Mesodermal cell (in vitro differentiated cells): Measurements from ENCODE around the gene PCSK5.

Experiments
- H3K27ac ChIP-seq: 2 replicates; pipeline ENCODE4 v1.7.0; 2013; ENCODE audit warnings: mild to moderate bottlenecking, low read depth, low read length, moderate library complexity; ENCODE audit not compliant: severe bottlenecking
- H3K36me3 ChIP-seq: 2 replicates; pipeline ENCODE4 v1.7.1; 2013; ENCODE audit warnings: mild to moderate bottlenecking, low read length, moderate library complexity; ENCODE audit not compliant: control insufficient read depth, insufficient read depth
- H3K4me1 ChIP-seq: one replicate; pipeline ENCODE4 v1.7.1; 2013; ENCODE audit warnings: mild to moderate bottlenecking, low read length; ENCODE audit not compliant: insufficient read depth, control insufficient read depth, poor library complexity, severe bottlenecking
- H3K4me3 ChIP-seq: 2 replicates; pipeline ENCODE4 v1.7.0; 2013; ENCODE audit warnings: low read length, control low read depth, mild to moderate bottlenecking; ENCODE audit not compliant: insufficient read depth, poor library complexity, severe bottlenecking; ENCODE audit errors: extremely low read depth
- H3K9me3 ChIP-seq: 2 replicates; pipeline ENCODE4 v1.7.1; 2013; ENCODE audit warnings: mild to moderate bottlenecking, low read length, moderate library complexity; ENCODE audit not compliant: control insufficient read depth
- WGBS, 2 experiments: methylation state at CpG; one replicate each; pipeline ENCODE4 v1.1.5; 2013; ENCODE audit warnings: missing lambda C conversion rate in 2 of 2; ENCODE audit not compliant: insufficient coverage in 2 of 2; 5-methylcytosine and 5-hydroxymethylcytosine counted together

PCSK5 gene

DNA sequence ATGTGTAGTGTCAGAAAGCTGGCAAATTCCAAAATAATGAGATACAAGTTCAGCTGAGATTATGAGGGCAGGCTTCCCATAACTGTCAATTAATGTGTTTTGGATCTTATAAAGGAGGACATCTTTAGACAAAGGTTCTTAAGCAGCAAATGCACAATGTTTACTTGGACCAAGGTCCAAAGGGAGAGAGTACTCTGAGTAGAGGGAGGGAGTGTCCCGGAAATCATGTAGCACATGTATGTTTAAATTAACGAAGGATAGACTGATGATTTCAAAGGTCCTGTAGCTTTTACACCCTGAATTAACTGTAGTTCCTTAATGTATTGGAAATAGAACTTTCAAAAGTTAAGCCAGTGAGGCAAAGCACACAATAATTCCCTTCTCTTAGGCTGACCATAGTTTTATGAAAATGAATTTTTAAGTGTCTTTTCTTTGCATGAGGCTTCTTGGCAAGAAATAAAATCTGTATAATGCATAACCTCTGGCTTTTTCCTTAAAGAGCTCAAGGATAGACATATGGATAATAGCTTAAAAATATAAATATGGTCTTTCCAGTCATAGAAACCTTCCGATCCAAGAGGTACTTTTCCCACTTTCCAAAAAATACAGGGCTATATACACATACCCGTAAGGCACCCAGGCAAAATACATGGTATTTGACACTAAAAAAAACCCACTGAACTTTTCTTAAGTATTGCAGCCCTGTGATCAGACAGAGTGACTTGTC lies 93.0 kb downstream of the PCSK5 start:
- Histone ChIP-seq H3K4me3 (no peak overlapping the region), H3K4me1 (peaks cover 8% of the 10 kb centered on the region), H3K27ac (no peak overlapping the region), H3K9me3 (no peaks in the 10 kb centered on the region), H3K36me3 (peaks cover 14% of the 10 kb centered on the region)
- WGBS, 2 experiments = 94 to 100% methylated on average over 3 of the region's 4 CpGs

DNA sequence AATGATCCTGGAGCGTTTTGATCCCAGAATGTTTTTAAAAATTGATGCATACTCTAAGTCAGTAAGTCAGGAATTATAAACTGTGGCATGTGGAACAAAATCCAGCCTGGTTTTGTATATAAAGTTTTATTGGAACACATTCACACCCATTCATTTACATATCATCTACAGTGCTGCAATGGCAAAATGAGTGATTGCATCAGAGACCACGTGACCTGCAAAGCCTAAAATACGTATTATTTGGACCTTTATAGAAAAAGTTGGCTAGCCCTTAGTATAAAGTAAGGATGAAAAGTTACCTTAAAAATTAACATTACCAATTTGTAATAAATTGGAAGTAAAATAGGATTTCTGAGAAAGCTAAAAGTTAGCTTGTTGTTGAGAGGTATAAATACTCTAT lies 95.0 kb downstream of the PCSK5 start:
- Histone ChIP-seq H3K4me1 (peaks cover 8% of the 10 kb centered on the region), H3K4me3 (no peak overlapping the region), H3K27ac (no peak overlapping the region), H3K36me3 (peaks cover 18% of the 10 kb centered on the region), H3K9me3 (no peaks in the 10 kb centered on the region)
- 100% methylated on average over 1 of the region's 3 CpGs; no CpG with 5 or more reads in 1 of the 2 experiments for WGBS, 2 experiments

DNA sequence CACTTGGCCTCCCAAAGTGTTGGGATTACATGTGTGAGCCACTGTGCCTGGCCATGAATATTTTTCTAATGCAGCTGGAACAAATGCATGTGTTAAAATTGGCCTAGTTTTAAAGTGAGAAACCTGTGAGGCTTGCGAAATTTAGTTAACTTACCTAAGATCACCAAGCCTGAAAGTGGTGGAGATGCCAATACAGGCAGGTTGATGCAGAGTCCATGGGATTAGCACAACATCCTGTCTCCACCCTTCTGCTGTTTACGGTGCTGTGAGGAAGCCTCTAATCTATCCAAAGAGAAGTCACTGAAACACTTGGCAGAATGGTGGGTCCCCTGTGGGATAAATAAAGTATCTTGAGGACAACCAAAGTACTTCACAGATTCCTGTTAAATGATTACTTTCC lies 98.2 kb downstream of the PCSK5 start:
- Histone ChIP-seq H3K4me1 (peaks cover 2% of the 10 kb centered on the region), H3K27ac (no peak overlapping the region), H3K36me3 (peaks cover 18% of the 10 kb centered on the region), H3K4me3 (no peak overlapping the region), H3K9me3 (no peaks in the 10 kb centered on the region)
- WGBS, 2 experiments = 80 to 100% methylated on average over 1 of the region's 2 CpGs

- no peak overlapping the region for H3K27ac ChIP-seq
- 67 to 83% methylated on average over 1 of the region's 5 CpGs for WGBS, 2 experiments
- H3K4me3 ChIP-seq = no peak overlapping the region
- H3K9me3 ChIP-seq = no peaks in the 10 kb centered on the region
- H3K4me1 ChIP-seq = no peaks in the 10 kb centered on the region
- peaks cover 18% of the 10 kb centered on the region for H3K36me3 ChIP-seq
These were observed 99.7 kb downstream of the PCSK5 start for GRCh38 chr9:75990156-75990555.

- Histone ChIP-seq H3K4me3 (no peak overlapping the region), H3K9me3 (no peaks in the 10 kb centered on the region), H3K4me1 (no peaks in the 10 kb centered on the region), H3K27ac (no peak overlapping the region), H3K36me3 (peaks cover 18% of the 10 kb centered on the region)
- 89 to 91% methylated on average over 3 of the region's 6 CpGs for WGBS, 2 experiments
These were observed 100.3 kb downstream of the PCSK5 start for GRCh38 chr9:75990576-75991304.

DNA sequence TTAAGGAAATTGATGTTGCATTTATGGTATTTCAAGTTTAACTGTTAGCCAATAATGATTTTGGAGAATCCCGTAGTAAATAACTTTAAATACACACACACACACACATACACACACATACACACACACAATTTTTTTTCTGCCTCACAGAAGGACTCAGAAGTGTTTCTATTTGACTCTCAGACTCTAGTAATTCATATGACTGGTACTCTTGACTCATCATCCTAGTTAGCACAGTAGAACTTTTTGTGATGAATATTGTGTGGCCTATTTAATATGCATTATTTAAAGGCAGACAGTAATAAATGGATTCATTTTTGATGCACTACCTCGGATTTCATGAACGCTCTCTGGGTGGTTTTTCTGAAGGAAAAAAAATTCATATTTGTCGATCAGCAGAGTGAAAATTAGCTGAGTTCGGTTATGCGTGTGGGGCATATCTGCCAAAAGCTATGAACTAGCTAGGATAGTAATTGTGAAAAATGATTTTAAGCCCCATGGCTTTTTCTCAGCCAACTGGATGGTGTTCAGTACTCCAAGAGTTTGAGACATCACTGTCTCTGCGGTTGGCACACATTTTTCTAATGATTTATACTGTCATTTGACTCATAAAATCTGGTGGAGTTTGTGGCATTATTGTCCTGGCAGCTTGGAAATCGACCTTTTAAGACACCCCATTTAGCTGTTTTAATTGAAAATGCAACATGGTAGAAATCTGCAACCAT lies 102.2 kb downstream of the PCSK5 start:
- no peak overlapping the region for H3K27ac ChIP-seq
- no peak overlapping the region for H3K4me3 ChIP-seq
- no peaks in the 10 kb centered on the region for H3K9me3 ChIP-seq
- 87 to 93% methylated on average over 5 to 6 of the region's 8 CpGs for WGBS, 2 experiments
- H3K4me1 ChIP-seq = peaks cover 12% of the 10 kb centered on the region
- H3K36me3 ChIP-seq = peaks cover 4% of the 10 kb centered on the region

DNA sequence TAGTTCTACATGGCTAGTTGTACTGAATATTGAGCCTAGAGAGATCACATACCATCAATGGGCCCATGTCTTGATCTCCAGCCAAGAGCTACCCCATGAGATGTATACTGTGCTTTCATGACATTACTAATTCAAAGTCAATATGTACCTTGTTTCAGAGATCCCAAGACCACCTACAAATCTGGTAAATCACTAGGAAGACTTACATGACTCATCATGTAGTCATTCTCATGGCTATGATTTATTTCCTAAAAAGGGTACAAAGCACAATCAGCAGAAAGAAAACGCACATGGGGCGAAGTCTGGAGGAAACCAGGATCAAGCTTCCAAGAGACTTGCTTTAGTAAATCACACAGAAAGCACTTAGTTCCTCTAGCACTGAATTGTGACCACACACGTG lies 103.0 kb downstream of the PCSK5 start:
- Histone ChIP-seq H3K27ac (no peak overlapping the region), H3K4me1 (peaks cover 12% of the 10 kb centered on the region), H3K36me3 (peaks cover 4% of the 10 kb centered on the region), H3K9me3 (no peaks in the 10 kb centered on the region), H3K4me3 (no peak overlapping the region)
- WGBS, 2 experiments = 96 to 100% methylated on average over 2 of the region's 3 CpGs

- Histone ChIP-seq H3K27ac (no peak overlapping the region), H3K4me3 (no peak overlapping the region), H3K4me1 (peaks cover 12% of the 10 kb centered on the region), H3K36me3 (no peaks in the 10 kb centered on the region), H3K9me3 (no peaks in the 10 kb centered on the region)
These were observed 104.6 kb downstream of the PCSK5 start for GRCh38 chr9:75995066-75995465.

DNA sequence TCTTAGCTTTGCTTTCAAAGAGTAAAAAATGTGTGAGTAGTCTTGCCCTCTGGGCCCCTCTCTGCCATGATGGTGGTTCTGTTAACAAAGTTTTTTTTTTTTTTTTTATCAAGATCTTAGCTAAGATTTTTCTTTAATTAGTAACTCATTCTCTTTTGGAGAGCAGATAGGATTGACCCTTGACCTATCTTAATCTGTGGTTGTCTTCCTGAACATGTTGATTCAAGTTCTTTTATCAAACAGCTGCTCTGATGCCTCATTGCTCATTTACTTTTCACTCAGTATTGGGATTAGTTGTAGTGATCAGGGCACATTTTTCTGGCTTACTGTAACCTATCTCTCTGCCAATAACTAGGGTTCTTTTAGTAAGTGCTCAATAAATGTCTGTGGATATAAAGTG lies 106.3 kb downstream of the PCSK5 start:
- peaks cover 12% of the 10 kb centered on the region for H3K4me1 ChIP-seq
- no peaks in the 10 kb centered on the region for H3K9me3 ChIP-seq
- H3K27ac ChIP-seq = no peak overlapping the region
- no peak overlapping the region for H3K4me3 ChIP-seq
- no peaks in the 10 kb centered on the region for H3K36me3 ChIP-seq

DNA sequence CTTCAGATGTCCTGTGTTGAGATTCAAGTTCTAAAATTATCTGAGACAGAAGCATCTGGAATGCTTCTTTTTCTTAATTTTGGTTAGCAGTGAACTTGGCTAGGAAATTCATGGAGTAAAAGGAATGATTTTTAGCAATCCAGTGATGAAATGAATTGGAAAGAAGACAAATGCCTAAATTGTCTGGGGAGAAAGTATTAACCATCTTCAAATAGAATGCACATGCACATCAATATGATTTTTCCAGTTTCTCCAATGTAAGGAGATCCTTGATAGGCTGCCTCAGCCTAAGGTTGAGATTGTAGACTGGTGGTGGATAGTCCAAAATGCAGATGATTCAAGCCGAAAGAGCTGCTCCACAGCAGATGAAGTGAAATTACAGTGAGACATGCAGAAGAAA lies 106.7 kb downstream of the PCSK5 start:
- Histone ChIP-seq H3K27ac (no peak overlapping the region), H3K9me3 (no peaks in the 10 kb centered on the region), H3K4me3 (no peak overlapping the region), H3K4me1 (peaks cover 12% of the 10 kb centered on the region), H3K36me3 (no peaks in the 10 kb centered on the region)
- 89 to 100% methylated on average over 1 of the region's 1 CpG for WGBS, 2 experiments
